ENCODE results near the gene RNF187.

The RNF187 gene

DNA sequence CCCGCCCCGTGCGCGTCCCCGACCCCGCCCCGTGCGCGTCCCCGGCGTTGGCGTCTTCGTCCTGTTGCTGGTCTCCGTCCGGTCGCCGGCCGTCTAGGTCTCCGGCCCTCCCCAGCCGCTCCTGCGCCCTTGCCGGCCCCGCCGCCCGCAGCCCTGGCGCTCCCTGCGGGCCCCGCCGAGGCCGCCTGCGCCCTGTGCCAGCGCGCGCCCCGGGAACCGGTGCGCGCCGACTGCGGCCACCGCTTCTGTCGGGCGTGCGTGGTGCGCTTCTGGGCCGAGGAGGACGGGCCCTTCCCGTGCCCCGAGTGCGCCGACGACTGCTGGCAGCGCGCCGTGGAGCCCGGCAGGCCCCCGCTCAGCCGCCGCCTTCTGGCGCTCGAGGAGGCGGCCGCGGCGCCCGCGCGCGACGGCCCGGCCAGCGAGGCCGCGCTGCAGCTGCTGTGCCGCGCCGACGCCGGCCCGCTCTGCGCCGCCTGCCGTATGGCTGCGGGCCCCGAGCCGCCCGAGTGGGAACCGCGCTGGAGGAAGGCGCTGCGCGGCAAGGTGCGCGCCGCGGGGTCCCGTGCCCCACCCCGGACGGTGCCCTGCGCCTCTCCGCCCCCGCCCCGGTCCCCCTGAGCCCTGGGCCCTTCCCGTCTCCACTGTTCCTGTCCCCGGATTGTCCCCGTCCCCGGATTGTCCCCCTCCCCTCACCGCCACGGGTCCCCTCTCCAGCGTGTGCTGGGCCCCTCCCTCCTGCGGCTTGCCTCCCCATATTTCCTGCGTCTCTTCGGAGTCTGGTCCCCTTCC, at the start of gene RNF187:
Gene RNF187 (plus strand): TSS at position 47 of the 789 bp plus-strand sequence.
- peak; percentile 51 for DNase-seq (ENCODE audit: low spot score)

DNA sequence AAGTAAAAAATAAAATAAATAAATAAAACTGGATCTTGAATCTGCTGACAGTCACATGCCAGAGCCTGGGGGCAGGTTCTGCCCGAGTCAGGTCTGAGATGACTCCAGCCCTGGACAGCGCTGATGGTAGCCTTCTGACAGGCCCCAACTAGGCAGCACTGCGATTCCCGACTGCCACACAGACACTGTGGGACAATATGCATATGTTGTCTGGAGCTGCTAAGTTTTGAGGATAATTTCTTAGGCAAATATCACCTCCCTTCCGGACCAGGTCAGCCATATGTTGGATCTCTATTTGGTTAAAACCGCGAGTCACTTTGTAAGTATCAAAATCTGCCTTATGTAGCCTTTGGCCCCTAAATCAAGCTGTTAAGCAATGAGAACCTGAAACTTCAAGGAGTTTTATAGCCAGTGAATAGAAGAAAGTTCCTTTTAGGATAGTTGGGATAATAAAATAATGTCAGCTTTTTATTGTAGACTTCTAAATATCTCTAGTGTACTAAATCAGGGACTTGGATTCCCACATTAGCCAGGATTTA, 49.7 kb upstream of the RNF187 start:
- DNase-seq (ENCODE audit: low spot score), result no peak

DNA sequence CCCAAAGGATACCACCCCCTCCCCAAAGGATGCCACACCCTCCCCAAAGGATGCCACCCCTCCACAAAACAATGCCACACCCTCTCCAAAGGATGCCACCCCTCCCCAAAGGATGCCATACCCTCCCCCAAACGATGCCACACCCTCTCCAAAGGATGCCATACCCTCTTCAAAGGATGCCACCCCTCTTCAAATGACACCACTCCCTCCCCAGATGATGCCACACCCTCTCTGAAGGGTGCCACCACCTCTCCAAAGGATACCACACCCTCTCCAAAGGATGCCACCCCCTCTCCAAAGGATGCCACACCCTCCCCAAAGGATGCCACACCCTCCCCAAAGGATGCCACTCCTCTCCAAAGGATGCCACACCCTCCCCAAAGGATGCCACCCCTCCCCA, 48.9 kb upstream of the RNF187 start:
- no peak for DNase-seq (ENCODE audit: low spot score)

DNA sequence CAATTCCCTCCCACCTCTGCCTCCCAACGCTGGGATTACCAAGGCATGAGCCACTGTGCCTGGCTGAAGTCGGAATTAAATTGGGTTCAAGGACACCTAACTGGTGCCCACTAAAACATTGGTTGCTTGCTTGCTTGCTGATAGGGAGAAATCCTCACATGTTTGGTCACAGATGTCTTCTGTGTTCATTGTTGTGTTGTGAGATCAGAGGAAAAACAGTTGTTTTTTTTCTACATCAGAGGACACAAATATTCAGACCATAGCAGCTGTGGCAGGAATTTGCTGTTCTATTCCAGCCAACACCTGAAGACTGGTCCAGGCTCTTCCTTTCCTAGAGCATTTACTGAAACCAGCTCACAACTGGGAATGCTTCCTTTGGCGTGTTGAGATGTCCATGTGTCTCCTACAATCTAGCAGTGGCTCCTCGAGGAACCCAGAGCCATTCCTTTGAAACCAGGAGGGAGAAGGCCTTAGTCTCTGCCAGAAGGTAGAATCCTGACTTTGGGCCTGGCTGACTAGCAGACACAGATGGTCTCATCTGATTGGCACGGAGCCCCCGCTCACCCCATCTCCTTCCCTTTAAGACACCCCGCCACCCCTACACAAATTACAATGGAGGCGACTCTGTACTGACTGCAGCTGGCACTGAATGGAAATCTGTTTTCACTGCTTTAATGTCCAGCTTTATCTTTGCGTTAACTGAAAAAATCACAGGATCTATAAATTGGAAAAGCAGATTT, 46.3 kb upstream of the RNF187 start:
- DNase-seq (ENCODE audit: low spot score), result no peak

DNA sequence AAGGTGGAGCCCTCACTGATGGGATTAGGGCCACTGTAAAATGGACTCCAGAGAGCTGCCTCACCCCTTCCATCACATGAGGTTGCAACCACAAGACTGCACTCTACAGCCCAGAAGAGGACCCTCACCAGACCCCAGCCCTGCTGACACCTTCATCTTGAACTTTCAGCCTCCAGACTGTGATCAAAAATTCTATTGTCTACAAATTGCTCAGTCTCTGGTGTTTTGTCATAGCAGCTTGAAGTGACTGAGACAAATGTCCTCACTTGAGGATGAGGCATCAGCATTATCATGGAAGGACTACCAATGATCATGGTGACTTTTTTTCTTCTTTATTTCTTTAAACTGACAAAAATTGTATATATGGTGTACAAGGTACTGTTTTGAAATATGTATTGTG, 43.8 kb upstream of the RNF187 start:
- no peak for DNase-seq (ENCODE audit: low spot score)

DNA sequence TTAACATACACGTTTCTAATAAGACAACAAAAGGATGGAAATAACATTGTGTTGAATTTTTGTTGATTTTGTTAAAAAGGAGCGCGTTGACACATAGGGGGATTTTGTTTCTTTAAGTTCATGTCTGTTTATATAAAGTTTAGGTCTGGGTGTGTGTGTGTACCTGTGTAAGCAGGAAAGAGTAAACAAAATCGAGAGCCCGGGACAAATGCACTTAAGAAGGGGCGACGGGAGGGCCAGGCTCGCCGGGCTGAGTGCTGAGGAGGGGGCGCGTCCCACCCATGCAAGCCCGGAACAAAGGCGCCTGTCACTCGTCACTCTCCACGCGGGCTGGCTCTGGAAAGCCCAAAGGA, 41.7 kb upstream of the RNF187 start:
- no peak for DNase-seq (ENCODE audit: low spot score)

DNA sequence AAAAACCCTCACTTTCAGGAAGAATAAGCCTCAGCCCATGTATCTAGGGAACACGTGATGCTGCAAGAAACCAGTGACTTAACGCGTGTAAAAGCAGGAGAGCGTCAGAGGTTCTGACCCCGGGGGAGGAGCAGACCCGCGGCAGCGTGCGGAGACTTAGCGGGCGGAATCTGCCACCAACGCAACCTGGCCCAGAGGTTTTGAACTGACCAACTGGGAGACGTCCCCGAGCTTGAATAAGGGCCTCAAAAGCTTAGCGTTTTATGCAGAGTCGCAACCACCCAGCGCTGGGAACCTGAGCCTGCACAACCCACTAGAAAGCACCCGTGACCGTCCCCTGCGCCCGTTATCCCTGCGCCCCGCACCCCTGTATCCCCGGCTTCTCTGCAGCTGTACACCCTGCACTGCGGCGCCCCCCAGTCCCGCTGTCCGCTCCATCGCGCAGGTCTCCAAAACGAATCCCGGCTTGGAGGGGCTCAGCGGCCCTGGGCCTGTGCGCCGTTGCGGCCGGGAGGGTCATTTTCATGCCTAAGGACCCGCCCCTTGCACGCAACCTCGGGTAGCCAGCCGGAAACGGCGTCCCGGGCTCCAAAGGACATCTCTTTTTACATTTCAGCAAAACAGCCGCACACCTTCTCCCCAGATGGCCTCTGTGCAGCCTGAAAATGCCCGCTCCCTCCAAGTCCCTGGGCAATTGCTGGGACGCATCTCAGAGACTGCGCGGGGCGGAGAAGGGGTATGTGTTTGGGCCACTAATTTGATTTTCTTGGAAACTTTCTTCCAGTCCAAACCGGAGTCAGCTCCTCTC, 41.1 kb upstream of the RNF187 start:
- DNase-seq (ENCODE audit: low spot score), result no peak

DNA sequence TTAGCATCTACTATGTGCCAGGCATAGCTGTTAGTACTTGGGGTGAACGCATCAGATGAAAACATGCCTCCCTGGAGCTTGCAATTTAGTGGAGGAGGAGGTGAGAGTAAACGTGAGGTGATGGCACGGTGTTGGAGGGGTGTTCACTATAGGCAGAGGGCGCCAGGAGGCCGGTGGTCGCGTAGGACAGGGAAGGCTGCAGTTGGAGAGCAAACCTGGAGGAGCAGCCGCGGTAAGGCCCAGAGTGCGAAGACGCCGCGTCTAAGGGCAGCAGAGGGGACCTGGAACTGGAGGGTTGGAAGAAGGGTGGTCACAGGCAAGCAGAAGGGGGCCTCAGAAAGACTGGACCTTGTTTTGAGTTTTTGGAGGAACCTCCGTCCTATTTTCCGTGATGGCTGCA, 40.3 kb upstream of the RNF187 start:
- no peak for DNase-seq (ENCODE audit: low spot score)

DNA sequence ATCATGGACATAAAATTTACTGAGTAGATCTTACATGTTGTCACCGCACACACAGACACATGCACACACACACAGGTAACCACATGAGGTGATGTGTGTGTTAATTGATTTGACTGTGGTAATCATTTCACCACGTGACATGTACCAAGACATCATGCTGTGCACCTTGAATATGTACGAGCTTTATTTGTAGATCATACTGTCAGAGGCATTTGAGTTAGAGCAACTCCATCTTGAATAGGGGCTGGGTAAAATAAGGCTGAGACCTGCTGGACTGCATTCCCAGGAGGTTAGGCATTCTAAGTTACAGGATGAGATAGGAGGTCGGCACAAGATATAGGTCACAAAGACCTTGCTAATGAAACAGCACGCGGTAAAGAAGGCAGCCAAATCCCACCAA, 38.8 kb upstream of the RNF187 start:
- DNase-seq (ENCODE audit: low spot score), result no peak

DNA sequence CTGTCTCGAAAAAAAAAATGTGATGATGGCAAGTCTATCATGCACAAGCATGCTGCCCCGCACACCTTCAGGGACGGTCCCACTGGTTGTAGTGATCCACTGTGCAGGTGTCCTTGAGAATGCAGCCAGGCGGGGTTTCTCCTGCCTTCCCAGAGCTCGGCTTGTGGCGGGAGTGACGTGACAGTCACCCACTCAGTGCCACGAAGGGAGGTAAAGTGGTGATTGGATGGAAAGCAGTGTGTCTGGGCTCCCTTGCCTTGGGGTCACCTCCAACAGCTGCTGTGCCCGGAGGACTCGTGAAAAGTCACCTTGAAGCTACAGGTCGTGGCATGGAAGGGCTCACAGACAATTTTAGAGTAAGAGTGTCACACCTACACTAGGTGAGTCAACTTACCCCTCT, 37.0 kb upstream of the RNF187 start:
- DNase-seq (ENCODE audit: low spot score), result no peak

DNA sequence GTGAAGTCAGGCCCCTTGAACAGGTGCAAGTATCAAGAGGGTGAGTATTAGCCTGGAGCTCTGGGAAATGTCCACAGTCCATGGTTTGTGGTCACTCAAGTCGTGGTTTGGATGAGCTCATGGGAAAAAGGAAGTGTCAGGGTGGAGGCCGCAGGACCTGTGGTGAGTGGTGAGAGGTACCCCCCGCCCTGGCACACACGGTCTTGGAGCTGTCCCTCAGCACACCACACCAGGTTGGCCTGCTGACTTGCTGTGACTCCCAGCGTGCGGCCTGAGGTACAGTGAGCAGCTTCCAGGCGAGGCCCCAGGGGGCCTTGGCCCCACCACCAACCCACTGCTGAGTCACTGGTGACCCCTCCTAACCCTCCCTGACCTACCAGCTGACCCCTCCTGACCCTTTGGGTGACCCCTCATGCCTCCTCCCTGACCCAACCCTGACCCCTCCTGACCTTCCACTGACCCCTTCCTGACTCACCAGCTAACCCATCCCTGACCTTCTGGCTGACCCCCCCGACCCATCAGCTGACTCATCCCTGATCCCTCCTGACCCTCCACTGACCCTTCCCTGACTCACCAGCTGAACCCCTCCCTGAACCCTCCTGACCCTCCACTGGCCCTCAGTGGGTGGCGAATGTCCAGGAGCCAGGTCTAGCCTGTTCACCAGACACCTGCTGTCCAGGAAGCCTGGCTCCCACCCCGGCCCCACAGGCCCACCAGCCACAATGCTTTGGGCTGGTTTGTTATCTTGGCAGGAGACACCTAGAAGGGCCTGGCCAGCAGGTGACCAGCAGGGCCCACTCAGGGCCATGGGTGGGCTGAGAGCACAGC, 34.8 kb upstream of the RNF187 start:
- DNase-seq (ENCODE audit: low spot score), result peak; percentile 15

DNA sequence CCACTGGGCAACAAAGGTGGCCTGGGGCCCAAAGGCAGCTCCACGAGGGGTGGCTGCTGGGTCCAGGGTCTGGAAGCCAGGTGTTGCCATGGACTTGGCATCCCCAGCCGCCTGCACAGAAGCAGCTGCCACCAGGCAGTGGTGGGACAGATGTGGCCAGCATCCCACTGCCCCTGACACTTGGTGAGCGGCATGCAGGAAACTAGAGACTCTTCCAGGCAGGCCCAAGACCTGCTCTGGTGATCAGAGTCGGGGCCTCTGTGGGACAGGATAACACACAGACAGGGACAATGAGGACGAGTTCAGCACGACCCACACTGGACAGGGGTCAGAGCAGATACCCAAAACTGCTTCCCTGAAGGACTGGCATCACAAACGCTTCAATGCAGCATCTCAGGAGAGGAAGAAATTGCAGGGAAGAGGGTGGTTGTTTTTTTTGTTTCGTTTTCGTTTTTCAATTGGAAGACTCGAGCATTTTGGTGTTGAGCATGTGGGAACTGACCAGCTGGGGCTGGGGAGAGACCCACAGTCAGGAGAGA, 34.1 kb upstream of the RNF187 start:
- DNase-seq (ENCODE audit: low spot score), result peak; percentile 26

DNA sequence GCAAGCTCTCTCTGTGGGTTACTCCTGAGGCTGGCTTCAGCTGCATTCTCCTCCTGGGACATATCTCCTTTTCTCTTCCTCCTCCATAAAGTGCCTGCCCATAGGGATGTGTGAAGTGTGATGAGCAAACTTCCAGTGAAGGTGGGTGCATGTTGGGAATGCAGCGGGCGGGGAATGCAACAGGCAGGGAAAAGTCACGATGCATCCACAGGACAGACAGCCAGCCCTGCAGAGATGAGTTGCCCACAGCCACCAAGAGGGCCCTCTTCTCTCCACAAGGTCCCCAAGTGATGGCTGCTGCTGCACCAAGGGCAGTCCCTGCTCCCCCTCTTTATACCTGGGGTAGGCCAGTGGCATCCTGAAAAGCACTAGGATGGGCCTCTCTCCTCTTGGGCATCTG, 33.6 kb upstream of the RNF187 start:
- peak; percentile 45 for DNase-seq (ENCODE audit: low spot score)

DNA sequence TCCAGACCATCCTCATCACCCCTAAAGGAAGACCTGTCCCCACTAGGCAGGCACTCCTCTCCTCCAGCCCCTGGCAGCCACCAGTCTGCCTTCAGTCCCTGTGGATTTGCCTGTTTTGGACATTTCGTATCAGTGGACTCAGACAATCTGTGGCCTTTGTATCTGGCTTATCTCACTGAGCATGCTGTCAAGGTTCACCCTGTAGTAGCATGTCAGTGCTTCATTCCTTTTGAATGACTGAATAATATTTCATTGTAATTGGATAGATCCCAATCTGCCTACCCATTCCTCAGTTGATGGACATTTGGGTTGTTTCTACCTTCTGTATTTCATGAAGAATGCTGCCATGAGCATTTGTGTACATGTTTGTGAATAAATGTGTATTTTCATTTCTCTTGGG, 32.9 kb upstream of the RNF187 start:
- peak; percentile 50 for DNase-seq (ENCODE audit: low spot score)

DNA sequence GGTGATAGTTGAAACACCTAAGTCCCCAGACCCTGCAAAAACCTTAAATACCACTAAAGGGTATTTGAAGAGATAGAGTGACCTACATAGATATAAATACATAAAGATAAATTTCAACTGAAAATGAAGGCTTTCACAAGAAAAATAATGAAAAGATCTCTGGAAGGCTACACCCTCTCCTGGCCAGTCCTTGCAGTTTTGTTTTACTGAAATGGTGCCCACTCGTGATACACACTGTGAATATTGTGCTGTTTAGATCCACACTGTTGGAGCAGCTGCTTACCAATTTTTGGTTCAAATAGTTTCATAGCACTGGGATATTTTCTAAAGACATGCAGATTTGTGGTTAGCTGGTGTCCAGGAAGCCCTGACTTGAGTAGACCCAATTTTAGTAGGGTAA, 31.5 kb upstream of the RNF187 start:
- DNase-seq (ENCODE audit: low spot score), result peak; percentile 77

DNA sequence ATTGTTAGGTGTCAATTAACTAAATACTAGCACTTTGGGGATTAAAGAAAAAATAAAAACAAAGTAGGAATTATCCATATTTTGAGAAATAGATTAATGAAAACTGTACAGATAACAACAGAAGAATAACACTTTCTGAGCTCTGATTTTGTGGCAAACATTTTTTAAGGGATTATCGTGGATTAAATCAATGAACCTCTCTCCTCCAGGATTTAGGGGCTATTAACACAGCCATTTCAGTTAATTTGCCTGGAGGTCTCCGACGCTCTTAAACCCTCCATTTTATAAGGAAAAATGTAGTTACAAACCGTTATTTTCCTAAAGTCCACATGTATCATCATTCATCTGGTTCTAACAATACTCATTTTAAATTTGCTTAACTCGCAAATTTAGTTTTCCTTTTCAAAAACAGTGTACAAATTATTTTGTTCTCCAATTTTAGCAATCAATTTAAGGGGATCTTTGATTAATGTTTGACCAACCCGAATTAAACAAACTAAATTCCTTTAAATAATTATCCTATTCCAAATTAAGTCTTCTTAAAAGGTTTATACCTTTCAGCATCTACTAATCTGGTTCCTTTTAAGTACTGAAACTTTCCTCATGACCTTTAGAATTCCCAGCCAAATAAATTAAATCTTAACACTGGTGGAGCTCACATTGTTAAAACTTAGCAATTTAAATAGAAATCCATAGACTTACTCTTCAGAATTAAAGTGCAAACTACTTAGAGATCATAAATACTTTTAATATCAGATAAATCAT, 30.7 kb upstream of the RNF187 start:
- peak; percentile 64 for DNase-seq (ENCODE audit: low spot score)

DNA sequence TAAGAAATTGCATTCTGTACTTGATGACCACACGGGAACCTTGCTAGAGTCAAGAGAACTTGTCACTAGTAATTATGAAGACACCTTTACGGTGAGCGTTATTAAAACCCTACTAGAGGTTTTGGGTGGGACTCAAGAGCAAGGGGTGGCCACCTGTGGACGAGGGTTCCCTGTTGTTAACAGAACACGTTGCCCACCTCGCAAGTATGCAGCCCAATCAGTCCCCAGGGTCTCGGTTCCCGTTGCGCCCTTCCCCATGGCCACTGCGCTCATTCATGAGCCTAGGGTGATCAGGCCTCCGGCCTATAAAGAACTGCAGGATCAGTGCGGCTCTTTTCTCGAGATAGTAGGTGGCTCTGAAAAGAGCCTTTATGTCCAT, 30.2 kb upstream of the RNF187 start:
- DNase-seq (ENCODE audit: low spot score), result peak; percentile 77

DNA sequence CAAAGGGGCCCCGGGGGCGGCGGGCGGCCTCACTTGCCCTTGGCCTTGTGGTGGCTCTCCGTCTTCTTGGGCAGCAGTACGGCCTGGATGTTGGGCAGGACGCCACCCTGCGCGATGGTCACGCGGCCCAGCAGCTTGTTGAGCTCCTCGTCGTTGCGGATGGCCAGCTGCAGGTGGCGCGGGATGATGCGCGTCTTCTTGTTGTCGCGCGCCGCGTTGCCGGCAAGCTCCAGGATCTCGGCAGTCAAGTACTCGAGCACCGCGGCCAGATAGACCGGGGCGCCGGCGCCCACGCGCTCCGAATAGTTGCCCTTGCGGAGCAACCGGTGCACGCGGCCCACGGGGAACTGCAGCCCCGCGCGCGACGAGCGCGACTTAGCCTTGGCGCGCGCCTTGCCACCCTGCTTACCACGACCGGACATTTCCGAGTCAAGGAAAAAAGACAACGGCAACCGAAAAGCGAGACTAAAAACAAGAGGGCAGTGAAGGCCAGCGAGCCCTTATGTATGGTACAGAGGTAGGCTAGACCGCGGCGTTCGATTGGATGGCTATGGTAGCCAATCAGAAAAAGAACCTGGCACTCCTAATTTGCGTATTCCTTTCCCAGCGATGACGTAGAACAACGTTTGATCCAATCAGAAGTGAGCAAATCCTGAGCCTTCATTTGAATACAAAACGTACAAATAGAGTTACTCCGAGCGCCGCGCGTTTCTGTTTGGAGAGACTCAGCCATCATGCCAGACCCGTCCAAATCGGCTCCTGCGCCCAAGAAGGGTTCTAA, 29.6 kb upstream of the RNF187 start:
- peak; percentile 99 for DNase-seq (ENCODE audit: low spot score)

DNA sequence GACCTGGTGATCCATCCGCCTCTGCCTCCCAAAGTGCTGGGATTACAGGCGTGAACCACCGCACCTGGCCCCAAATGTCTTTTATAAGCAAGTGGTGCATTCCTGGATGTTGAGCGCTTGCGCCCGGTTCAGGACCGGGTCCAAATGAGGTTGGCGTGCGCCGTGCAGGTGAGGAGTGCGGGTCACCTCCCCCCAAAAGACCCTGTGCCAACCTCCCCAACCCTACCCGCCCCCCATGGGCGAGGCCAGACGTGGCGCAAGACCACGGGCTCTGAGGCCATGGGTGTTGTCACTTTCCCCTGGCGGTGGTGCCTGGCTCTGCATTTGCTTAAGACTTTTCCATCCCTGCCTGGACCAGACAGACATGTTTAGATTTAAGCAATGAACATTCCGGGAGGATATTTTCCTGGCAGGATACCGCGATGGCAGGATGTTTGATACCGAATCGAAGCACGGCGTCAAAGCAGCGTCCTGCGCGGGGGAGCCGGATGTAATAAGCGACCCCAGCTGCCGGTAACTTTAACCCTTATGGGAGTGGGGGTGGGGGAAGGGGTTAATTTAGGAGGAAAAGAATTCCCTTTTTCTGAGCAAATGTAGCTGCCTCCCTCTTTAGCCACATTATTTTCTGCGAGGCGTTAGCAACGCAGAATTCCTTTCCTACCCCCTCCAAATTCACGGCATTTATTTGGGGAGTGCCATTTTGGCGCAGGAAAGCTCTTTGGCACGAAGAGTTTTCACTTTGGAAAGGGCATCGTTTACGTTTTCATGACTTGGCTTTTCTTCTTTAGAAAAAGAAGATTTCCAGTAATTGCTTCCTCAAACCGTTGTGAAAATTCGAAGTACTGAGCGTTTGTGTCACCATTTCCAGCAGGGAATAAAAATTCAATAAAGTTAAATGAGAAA, 27.8 kb upstream of the RNF187 start:
- peak; percentile 92 for DNase-seq (ENCODE audit: low spot score)
